ENCODE results near the gene SENP1.

DNA sequence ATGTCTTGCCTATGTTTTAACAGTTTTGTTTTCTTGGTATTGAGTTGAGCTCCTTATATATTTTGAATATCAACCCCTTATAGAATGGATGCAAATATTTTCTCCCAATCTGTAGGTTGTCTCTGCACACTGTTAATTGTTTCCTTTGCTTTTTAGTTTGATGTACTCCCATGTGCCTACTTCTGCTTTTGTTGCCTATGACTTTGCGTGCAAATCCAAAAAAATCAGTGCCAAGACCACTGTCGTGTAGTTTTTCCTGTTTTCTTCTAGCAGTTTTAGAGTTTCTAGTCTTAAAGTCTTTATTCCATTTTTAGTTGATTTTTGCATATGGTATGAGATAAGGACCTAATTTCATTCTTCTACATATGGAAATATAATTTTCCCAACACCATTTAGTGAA is 28.8 kb downstream of the SENP1 start:
- TF ChIP-seq, protein P1, sequence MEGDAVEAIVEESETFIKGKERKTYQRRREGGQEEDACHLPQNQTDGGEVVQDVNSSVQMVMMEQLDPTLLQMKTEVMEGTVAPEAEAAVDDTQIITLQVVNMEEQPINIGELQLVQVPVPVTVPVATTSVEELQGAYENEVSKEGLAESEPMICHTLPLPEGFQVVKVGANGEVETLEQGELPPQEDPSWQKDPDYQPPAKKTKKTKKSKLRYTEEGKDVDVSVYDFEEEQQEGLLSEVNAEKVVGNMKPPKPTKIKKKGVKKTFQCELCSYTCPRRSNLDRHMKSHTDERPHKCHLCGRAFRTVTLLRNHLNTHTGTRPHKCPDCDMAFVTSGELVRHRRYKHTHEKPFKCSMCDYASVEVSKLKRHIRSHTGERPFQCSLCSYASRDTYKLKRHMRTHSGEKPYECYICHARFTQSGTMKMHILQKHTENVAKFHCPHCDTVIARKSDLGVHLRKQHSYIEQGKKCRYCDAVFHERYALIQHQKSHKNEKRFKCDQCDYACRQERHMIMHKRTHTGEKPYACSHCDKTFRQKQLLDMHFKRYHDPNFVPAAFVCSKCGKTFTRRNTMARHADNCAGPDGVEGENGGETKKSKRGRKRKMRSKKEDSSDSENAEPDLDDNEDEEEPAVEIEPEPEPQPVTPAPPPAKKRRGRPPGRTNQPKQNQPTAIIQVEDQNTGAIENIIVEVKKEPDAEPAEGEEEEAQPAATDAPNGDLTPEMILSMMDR (IDR thresholded peaks at IDR 0.05) = no peak
- TF ChIP-seq ZFX (IDR thresholded peaks at IDR 0.05; ENCODE audit: borderline replicate concordance) = no peak
